RWPE2 (cell line): ENCODE results near the gene DSP.
A peak's percentile ranks its signal among the peaks of the same experiment; 100 is the strongest.

ENCODE experiments used
- ATAC-seq: fragments of 200-7000 bp; cut with Tn5 transposase; 3 replicates; pipeline ENCODE4 v1.9.1; 2021; ENCODE audit warnings: low read depth
- DNase-seq: peaks from one replicate; pipeline ENCODE4 v3.0.0-alpha.2; 2020; ENCODE audit warnings: low spot score
- H3K27ac ChIP-seq: fragments of 450-650 bp; 2 replicates; pipeline ENCODE4 v1.5.1; 2017; ENCODE audit warnings: mild to moderate bottlenecking; ENCODE audit not compliant: poor library complexity, severe bottlenecking
- H3K27me3 ChIP-seq: fragments of 250-450 bp; sonication (Bioruptor Pico); 2 replicates; pipeline ENCODE4 v1.5.1; 2021; ENCODE audit warnings: mild to moderate bottlenecking, moderate library complexity; ENCODE audit not compliant: insufficient read depth, poor library complexity, severe bottlenecking
- H3K36me3 ChIP-seq: fragments of 250-450 bp; sonication (Bioruptor Pico); 2 replicates; pipeline ENCODE4 v1.5.1; 2020; ENCODE audit warnings: low read depth, mild to moderate bottlenecking, moderate library complexity
- H3K4me1 ChIP-seq: fragments of 250-450 bp; sonication (Bioruptor Pico); 2 replicates; pipeline ENCODE4 v1.5.1; 2021; ENCODE audit warnings: mild to moderate bottlenecking, moderate library complexity; ENCODE audit not compliant: insufficient read depth, poor library complexity, severe bottlenecking
- H3K4me3 ChIP-seq: fragments of 250-450 bp; sonication (Bioruptor Pico); 2 replicates; pipeline ENCODE4 v1.5.1; 2021; ENCODE audit warnings: mild to moderate bottlenecking, moderate library complexity; ENCODE audit not compliant: severe bottlenecking
- H3K9me3 ChIP-seq: fragments of 250-450 bp; sonication (Bioruptor Pico); 2 replicates; pipeline ENCODE4 v1.5.1; 2021; ENCODE audit warnings: mild to moderate bottlenecking, moderate library complexity; ENCODE audit not compliant: severe bottlenecking
- CTCF ChIP-seq: fragments of 450-650 bp; IDR thresholded peaks from one replicate; pipeline ENCODE4 v1.5.1; 2017; ENCODE audit warnings: mild to moderate bottlenecking, moderate library complexity; ENCODE audit not compliant: poor library complexity, severe bottlenecking

The DSP gene

DNA sequence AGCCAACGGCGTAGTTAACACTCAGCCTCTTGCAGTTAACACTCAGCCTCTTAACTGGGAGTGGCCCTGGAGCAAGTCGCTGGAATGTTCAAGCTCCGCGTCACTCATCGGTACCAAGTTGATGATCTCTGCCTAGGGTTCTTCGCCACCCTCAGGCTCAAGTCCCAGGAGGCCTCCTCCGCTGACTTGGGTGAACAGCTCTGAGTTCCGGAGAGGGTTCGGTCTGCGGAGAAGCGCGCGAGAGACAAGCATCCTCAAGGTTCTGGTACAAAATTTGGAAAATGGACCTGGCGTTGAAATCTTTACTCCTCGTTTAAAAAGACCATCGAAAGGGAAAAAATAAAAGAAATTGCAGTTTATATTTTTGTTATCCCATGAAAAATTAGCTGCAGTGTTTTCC is 876 bp upstream of the DSP start:
- peak overlapping the region; percentile 73 for H3K4me3 ChIP-seq

GRCh38 chr6:7542065-7542873 is 798 bp downstream of the DSP start:
- Histone ChIP-seq H3K27ac (peak overlapping the region; percentile 92), H3K36me3 (peaks cover 42% of the 10 kb centered on the region), H3K9me3 (no peaks in the 10 kb centered on the region), H3K27me3 (no peaks in the 10 kb centered on the region), H3K4me1 (peaks cover 38% of the 10 kb centered on the region), H3K4me3 (peak overlapping the region; percentile 73)
- TF ChIP-seq CTCF = no peak
- ATAC-seq (0 out of 3 replicates have a peak, but pooled peaks have one; percentile 1), DNase-seq (no peak)

More for the DNA sequence above, 876 bp upstream of the DSP start:
- Histone ChIP-seq H3K27me3 (no peaks in the 10 kb centered on the region), H3K27ac (peak overlapping the region; percentile 92), H3K9me3 (no peaks in the 10 kb centered on the region), H3K36me3 (peaks cover 26% of the 10 kb centered on the region), H3K4me1 (peaks cover 27% of the 10 kb centered on the region)
- ATAC-seq (no peak), DNase-seq (no peak)
- TF ChIP-seq CTCF = no peak

DNA sequence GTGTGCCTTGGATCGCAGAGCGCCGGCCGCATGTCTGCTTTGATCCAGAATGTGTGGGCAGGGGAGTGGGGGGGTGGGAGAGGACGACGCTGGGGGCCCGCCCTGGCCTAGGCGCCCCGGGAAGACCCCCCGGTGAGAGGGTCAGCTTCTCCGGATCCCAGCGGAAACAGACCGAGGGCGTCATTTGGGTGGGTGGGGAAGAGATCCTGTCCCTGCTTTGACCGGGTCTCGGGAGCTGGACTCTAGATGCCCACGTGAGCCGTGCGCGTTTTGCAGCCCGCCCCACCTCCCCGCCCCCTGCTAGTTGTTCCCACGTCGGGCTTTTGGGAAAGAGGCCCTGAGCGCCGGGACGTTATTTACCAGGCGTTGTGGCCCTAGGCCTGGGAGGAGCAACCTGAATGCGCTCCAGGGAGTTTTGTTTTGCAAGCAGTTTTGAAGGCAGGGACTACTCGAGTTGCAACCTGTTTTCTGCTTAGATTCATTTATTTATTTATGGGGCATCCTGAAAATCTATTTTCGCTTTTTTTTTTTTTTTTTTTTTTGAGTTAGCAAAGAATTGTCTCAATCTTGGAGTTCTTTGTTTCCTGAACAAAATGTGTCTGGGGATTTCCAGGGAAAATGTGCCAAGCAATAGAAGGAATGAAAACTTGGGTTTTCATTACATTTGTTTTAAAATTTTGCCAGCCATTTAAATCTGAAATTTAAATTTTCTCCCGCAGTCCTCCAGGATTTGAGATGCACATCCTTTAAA is 1.6 kb downstream of the DSP start:
- TF ChIP-seq CTCF = no peak
- Histone ChIP-seq H3K4me1 (peaks cover 38% of the 10 kb centered on the region), H3K27ac (peak overlapping the region; percentile 92), H3K27me3 (no peaks in the 10 kb centered on the region), H3K36me3 (peaks cover 49% of the 10 kb centered on the region), H3K9me3 (no peaks in the 10 kb centered on the region), H3K4me3 (peak overlapping the region; percentile 73)
- ATAC-seq (peak; percentile 40), DNase-seq (peak; percentile 78)

DNA sequence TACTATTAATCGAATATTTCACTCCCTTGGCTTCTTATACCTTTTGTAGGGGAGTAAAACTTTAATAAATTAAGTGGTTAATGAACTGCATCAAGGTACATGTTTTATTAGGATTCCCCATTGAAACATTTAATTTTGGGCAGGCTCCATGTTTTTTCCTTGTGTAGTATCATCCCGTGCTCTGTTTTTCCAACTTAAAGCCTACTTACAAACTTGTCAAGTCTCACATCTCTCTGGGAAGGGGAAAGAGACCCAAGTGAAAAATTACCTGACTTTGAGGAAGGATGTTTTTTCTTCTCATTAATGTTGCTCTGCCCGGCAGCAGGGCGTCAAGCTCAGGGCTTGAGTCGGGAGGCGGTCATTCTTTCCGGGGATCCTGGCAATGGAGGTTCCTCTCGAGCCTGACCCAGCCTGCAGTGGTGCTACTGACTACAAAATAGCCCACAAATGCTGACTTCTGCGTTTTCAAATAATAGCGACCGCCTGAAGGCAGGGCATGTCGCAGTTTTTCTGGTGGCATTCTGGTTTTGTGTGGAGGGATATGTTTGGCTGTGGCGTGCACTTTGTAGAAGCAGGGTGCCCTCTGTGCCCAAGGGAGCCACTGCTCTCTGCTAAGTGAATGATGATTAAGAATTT is 2.4 kb downstream of the DSP start:
- no peak for TF ChIP-seq CTCF
- H3K27ac ChIP-seq = peak overlapping the region; percentile 92
- peak overlapping the region; percentile 73 for H3K4me3 ChIP-seq
- H3K9me3 ChIP-seq = no peaks in the 10 kb centered on the region
- peaks cover 44% of the 10 kb centered on the region for H3K4me1 ChIP-seq
- H3K27me3 ChIP-seq = no peaks in the 10 kb centered on the region
- no peak for DNase-seq
- no peak for ATAC-seq
- peaks cover 56% of the 10 kb centered on the region for H3K36me3 ChIP-seq
